NCI-H524 treated with DMSO at 0.1 percent for 48 hours (cell line): ENCODE measurements around the gene HSCB.
"Not testable (repeated sequence)": the region's sequence is repeated elsewhere in the genome, so short reads cannot be mapped to it uniquely, and the experiment has no call there.

Experiments used
- DNase-seq: peaks from one replicate; lab custom pipeline; 2025; lab: John Stamatoyannopoulos, UW

The HSCB gene, protein sequence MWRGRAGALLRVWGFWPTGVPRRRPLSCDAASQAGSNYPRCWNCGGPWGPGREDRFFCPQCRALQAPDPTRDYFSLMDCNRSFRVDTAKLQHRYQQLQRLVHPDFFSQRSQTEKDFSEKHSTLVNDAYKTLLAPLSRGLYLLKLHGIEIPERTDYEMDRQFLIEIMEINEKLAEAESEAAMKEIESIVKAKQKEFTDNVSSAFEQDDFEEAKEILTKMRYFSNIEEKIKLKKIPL

DNA sequence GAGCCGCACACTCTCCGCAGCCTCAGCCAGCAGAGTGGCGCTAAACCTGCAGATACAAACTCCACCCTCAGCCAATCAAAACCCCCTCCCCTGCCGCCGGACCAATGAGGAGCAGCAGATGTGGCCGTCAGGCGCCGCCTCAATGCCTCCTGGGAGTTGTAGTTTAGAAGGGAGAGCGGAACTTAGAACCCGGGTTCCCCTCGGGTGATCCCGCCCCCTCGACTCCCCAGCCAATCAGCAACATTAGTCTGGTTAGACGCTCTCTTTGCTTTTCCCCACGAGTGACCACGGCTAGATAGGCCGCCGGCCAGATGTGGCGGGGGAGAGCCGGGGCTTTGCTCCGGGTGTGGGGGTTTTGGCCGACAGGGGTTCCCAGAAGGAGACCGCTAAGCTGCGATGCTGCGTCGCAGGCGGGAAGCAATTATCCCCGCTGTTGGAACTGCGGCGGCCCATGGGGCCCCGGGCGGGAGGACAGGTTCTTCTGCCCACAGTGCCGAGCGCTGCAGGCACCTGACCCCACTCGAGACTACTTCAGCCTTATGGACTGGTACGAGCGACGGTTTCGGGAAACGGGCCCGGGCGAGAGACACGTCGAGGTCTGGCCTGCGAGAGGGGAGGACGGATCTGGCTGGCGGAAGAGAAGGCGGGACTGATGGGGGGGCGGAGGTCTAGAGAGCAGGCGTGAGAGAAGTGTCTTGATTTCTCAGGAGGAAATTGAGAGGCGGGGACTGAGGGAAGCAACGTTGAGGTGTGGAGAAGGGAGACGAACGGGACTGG lies at the start of gene HSCB, which contains the start of gene CHEK2:
TSS of gene HSCB (plus strand) at position 255 of the 777 bp plus-strand sequence. CDS start at position 312, 57 bp downstream.
TSS of gene CHEK2 (minus strand) at position 36 of the 777 bp plus-strand sequence. CDS start 7,099 bp downstream, outside the sequence.
- peak; percentile 96 for DNase-seq

DNA sequence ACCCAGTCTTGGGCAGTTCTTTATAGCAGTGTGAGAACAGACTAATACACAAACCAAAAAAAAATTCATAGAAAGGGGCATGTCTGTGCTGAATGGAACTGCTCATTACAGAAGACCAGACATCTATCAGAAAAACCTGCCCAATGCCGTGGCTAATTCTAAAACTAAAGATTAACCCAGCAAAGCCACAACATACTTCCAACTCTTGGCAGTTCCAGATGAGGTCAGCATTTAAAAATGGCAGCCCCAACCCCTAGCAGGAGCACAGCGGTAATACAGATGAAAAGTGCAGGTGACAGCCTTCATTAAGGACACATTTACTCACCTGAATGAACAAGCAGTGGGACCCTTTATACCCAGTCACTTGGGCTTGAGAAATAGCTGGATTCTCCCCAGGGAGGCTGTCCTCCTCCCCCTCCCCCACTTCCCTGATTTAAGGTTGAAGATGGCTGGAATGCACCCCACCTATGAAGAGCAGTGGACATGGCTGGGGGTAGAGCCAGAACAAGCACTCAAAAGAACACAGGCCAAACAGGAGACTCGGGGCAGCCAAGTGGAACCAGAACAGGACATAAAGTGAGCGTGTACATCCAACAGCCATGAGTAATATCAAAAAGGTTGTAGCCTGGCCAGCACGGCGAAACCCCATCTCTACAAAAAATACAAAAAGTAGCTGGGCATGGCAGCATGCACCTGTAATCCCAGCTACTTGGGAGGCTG lies 48.6 kb upstream of the HSCB start:
- DNase-seq: not testable (repeated sequence)

DNA sequence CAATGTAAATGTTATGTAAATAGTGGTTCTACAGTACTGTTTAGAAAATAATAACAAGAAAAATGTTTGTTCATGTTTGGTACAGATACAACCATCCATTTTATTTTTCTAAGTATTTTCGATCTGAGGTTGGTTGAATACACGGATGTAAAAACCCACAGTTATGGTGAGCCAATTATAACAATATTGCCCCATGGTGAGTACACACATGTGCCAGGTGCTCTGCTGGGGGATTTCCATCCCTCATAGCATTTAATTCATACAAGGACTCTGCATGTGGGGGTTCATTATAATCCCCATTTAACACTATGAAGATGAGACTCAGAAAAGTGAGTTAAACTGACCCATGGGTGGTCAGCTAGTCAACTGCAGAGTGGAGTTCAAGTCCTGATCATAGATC lies 38.9 kb upstream of the HSCB start:
- no peak for DNase-seq

DNA sequence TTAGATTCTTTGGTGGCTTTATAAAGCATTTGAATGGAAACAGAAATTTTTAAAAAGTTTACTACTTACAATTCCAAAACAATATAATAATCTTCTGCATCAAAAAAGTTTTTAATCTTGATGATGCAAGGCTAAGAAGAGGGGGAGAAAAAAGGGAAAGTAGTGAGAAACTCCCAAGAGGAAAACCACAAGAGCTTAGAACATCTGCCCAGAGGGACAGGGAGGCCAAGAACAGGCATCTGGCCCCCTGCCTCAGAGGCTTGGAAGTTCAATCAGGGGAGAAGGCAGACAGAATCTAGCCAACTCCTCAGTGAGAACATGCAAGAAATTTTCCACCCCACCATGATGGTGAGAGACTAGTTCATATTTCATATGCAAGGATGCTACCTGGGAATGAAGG lies 38.4 kb upstream of the HSCB start:
- DNase-seq: no peak

DNA sequence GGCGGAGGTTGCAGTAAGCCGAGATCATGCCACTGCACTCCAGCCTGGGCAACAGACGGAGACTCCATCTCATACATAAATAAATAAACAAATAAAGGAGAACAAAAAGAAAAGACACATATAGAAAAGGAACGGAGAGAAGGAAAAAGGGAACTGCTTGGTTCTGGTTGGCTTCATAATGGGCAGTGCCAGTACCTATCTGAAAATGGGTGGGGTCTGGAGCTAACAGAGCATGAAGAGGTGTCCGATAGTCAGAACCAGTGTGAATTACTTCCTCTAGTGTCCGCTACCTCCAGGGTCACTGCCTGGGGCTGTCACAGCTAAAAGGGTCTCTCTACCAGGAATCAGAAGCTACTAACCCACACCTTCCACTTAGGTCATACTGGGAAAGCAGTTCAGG lies 35.0 kb upstream of the HSCB start:
- DNase-seq: no peak

DNA sequence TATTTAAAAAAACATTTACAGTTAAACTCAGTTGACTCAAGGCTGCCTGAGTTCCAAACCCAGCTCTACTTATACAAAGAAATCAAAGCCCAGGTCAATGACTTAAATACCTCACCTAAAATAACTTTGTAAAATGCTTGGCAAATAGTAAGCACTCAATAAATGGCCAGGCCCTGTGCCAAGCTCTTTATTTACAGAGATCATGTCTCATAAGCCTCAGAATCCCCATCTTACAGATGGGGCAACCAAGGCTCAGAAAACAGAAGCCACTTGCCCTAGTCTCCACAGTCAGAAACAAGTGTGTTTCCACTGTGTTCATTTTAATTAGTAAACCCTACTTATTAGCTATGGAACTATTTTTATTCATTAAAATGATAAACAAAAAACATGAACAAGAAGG lies 31.7 kb upstream of the HSCB start:
- no peak for DNase-seq

DNA sequence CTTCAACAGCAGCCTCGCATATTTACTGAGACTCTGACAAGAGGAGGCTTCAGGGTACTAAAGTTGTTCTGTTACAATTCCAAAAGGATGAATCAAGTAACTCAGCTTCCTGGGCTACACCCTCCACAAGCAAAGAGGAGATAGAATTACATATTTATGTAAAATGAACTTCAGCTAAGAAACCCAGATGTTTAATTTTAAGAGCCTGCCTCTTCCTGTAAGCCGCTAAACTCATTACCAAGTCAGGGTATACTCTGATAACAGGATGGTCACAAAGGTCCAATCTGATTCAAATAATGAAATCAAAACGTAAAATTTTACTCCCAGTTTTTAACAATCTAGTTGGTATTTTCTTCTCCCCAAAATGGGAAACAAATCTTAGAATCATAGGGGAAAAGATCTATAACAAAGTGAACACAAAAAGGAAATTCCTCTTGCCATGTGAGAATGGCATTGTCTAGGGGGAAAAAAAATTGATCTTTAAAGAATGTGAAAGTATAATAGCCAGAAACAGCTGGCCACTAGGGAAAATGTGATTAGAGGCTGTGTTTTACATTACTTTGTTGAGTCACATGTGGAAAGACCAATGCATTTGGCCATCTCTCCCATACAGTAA lies 31.2 kb upstream of the HSCB start:
- peak; percentile 58 for DNase-seq

DNA sequence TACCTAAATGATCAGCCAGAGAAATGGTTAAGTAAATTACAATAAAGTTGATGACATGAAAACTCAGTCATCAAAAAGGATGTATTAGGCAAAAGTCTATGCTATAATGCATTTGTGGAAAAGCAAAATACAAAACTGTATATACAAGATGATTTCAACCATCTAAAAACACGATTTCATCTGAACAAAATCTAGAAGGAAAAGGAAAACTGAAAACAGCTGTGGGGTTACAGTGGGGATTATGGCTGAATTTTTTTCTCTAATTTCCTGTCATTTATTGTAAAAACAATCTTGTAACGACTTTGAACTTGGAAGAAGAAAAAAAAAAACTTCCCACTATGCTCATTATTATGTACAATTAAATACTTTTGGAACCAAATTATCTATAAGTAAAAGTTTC lies 30.5 kb upstream of the HSCB start:
- no peak for DNase-seq

DNA sequence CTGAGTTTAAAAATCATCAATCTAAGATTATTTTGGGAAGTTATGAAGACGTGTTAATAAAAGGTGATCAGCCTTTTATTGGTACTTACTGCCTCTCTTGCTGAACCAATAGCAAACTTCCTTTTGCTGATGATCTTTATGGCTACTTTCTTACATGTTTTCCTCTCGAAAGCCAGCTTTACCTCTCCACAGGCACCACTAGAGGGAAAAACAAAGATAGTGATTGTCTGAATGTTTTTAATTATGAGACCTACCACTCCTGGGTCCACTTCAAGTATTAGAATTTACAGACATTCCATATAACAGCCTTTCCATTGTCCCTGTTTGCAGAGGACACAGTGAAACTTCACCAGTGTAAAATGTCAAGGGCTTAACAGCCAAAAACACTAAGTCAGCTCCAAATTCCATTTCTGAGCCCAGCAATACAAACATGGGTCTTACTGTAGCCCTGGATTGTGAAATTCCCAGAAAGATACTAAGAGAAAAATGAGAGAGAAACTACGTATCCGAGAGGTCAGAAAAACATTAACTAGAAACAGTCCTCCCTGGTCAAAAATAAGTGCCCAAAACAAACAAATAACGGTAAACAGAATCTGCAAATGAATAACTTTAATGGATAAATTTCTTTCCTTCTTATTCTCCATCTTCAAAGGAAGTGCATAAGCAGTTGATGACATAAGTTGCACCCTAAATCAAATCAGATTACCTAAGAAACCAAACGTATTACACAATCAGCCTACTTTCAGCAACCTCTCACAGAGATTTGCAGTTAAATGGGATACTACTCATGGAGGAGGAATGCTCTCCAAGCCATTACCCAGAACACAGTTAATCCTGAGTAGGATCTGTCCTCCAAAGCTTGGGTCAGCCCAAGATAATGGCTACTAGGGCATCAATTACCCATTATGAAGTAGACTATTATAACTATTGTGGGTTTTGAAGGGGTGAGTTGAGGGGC lies 29.7 kb upstream of the HSCB start:
- DNase-seq: no peak

DNA sequence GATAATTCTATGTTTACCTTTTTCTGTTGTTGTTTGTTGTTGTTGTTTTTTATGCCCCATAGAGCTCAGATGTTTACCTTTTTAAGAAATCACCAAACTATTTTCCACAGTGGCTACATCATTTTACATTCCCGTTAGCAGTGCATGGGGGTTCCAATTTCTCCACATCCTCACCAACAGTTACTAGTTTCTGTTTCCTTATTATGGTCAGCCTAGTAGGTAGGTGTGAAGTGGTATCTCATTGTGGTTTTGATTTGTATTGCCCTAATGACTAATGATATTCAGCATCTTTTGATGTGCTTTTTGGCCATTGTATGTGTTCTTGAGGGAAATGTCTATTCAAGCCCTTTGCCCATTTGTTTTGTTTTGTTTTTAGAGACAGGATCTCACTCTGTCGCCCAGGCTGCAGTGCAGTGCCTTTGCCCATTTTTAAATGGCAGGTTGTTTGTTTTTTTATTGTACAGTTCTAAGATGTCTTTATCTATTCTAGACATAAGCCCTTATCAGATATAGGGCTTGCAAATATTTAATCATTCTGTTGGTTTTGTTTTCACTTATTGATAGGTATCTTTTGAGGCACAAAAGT lies 27.7 kb upstream of the HSCB start:
- no peak for DNase-seq

DNA sequence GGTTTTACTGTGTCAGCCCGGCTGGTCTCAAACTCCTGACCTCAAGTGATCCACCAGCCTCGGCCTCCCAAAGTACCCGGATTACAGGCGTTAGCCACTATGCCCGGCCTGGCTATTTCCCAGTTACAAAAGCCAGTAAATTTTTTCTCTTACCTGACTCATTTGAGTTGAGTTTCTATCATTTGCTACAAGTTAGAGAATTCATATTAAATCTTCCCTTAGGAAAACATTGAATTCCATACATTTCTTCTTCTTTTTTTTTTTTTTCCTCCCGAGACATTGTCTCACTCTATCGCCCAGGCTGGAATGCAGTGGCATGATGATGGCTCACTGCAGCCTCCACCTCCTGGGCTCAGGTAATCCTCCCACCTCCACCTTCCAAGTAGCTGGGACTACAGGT lies 26.2 kb upstream of the HSCB start:
- no peak for DNase-seq

DNA sequence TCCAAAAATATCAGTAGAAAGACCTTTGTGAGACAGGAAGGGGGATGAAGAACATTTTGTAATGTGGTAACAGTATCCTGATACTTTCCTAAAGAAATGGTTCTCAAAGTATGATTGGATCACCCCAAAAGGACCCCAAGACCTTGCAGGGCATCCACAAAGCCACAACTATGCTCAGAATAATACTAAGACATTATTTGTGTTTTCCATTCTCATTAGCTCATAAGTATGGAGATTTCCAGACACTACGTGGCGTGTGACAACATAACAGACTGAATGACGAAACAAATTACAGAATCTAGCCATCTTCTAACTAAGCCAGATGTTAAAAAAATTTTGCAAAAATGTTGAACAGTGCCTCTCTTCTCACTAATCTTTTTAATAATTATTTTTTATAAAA lies 25.2 kb upstream of the HSCB start:
- DNase-seq: no peak

DNA sequence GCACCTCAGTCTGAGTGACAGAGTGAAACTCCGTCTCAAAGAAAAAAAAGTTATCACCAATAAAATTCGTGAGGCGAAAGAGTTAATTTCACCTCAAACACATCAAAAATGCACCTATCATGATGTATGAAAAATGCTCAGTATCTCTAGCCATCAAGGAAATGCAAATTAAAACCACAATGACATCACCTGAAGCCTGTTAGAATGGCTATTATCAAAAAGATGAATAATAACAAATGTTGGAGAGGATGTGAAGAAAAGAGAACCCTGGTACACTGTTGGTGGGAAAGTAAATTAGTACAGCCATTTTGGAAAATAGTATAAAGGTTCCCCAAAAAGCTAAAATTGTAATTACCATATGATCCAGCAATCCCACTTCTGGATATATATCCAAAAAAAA lies 23.8 kb upstream of the HSCB start:
- no peak for DNase-seq

DNA sequence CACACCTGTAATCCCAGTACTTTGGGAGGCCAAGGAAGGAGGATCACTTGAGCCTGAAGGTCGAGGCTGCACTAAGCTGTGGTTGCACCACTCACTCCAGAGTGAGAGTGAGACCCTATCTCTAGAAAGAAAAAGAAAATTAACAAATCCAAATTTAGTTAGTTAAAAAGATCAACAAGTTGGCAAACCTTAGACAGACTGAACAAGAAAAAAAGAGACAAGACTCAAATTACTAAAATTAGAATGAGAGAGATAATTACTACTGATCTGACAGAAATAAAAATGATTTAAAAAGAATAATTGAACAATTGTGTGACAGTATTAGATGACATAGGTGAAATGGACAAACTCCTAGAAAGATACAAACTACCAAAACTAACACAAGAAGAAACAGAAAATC lies 13.8 kb upstream of the HSCB start:
- DNase-seq: no peak

DNA sequence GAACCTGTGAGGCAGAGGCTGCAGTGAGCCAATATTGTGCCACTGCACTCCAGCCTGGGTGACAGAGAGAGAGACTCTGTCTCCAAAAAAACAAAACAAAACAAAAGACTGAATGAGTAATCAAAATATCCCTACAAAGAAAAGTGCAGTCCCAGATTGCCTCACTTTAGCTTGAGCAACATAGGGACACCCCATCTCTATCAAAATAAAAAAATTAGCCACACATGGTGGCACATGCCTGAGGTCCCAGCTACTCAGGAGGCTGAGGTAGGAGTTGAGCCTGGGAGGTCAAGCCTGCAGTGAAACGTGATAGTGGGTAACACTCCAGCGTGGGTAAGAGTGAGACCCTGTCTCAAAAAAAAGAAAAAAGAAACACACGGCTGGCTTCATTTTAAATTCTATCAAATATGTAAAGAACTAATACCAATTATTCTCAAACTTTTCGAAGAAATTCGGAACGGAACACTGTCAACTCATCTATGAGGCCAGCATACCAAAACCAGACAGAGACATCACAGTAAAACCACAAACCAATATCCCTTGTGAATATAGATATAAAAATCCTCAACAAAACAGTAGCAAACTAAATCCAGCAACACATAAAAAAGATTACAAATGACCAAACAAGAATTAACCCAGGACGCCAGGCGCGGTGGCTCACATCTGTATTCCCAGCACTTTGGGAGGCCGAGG lies 13.1 kb upstream of the HSCB start:
- no peak for DNase-seq

DNA sequence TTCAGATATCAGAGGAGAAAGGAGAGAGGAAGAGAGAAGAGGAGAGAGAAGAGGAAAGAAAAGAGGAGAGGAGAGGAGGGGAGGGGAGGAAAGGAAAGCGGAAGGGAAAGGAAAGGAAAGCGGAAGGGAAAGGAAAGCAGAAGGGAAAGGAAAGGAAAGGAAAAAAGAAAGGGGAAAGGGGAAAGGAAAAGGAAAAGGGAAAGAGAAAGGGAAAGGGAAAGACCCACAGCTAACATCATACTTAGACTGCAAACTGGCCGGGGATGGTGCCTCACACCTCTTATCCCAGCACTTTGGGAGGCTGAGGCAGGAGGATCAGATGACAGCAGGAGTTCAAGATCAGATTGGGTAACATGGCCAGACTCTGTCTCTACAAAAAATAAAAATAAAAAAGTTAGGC lies 11.7 kb upstream of the HSCB start:
- DNase-seq: no peak

DNA sequence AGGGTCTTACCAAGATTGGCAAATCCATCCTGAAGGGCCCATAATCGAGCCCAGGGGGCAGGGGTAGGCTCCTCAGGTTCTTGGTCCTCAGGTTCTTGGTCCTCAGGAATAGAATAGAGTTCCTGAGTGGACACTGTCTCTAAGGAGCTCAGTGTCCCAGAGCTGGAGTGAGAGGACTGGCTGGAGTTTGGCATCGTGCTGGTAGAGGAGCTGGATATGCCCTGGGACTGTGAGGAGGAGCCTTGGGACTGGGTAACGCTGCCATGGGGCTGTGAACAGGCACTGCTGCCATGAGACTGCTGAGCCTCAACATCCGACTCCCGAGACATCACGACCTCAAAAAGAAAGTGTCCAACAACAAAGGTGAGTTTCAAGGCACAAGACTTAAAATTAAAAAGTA lies 7.4 kb upstream of the HSCB start:
- no peak for DNase-seq

DNA sequence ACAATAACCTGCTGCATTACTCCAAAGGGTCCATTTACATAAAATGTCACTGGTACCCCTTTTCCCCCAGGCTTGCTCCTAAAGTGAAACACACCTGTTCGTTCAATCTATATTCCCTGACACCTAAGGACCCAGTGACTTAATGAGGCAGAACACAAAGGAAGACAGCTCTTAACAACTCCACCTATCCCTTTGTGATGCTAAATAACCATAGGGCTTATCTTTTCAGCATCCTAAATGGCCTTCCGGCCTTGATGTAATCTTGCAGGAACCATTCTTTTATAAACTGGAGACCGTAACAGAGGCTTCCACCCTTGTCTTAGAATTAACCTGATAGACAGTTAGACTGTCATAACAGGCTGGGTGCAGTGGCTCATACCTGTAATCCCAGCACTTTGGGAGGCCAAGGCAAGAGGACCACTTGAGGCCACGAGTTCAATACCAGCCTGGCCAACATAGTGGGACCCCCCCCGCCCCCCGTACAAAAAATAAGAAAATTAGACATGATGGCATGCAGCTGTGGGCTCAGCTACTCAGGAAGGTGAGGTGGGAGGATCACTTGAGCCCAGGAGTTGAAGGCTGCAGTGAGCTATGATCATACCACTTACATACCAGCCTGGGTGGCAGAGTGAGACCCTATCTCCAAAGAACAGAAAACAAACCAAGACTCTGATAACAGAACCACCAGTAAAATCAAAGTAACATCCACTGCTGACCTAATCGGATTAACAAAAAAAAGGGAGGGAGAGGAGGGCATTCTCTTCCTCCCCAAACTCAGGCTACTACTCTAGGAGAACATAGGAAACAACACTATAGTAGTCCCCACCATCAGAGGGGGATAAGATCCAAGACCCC lies 5.3 kb upstream of the HSCB start:
- no peak for DNase-seq

DNA sequence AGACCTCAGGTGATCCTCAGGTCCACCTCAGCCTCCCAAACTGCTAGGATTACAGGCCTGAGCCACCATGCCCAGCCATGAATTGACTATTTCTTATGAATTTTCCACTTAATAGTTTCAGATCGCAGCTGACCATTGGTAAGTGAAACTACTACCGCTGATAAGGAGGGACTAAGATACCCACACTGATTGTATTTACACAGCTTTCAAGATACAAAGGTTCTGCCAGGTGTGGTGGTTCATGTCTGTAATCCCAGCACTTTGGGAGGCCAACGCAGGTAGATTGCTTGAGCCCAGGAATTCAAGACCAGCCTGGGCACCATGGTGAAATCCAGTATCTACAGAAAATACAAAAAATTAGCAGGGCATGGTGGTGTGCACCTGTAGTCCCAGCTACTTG lies 4.1 kb upstream of the HSCB start:
- DNase-seq: no peak
